ENCODE data around the gene THTPA.

Gene THTPA

GRCh38 chr14:23577710-23578392 lies 21.8 kb downstream of the THTPA start:
- H3K4me3 ChIP-seq (ENCODE audit: low read depth, low read length), result no peak overlapping the region
- DNase-seq (ENCODE audit: low read depth), result no peak
- TF ChIP-seq POLR2A (IDR thresholded peaks at IDR 0.05; ENCODE audit: extremely low read depth, insufficient read length) (no peak), MYC (IDR thresholded peaks at IDR 0.05; ENCODE audit: low read depth, low read length) (no peak), CTCF (IDR thresholded peaks at IDR 0.05; ENCODE audit: low read depth, low read length) (no peak)
- TF ChIP-seq, protein P1, sequence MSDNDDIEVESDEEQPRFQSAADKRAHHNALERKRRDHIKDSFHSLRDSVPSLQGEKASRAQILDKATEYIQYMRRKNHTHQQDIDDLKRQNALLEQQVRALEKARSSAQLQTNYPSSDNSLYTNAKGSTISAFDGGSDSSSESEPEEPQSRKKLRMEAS (IDR thresholded peaks at IDR 0.05; ENCODE audit: low read depth, low read length), result no peak

- no peak for DNase-seq (ENCODE audit: low read depth)
- TF ChIP-seq, protein P1 (IDR thresholded peaks at IDR 0.05; ENCODE audit: low read depth, low read length), result no peak
- TF ChIP-seq MYC (IDR thresholded peaks at IDR 0.05; ENCODE audit: low read depth, low read length) (no peak), CTCF (IDR thresholded peaks at IDR 0.05; ENCODE audit: low read depth, low read length) (no peak), POLR2A (IDR thresholded peaks at IDR 0.05; ENCODE audit: extremely low read depth, insufficient read length) (no peak)
- H3K4me3 ChIP-seq (ENCODE audit: low read depth, low read length), result no peak within 1 kb of the TSS
Measured at GRCh38 chr14:23578560-23579310, 22.7 kb downstream of the THTPA start, which contains the start of gene JPH4. JPH4 (minus strand) TSS chr14:23578790; CDS start chr14:23577453, 1,337 bp downstream.

GRCh38 chr14:23579311-23579630 lies 23.2 kb downstream of the THTPA start:
- TF ChIP-seq POLR2A (IDR thresholded peaks at IDR 0.05; ENCODE audit: extremely low read depth, insufficient read length) (no peak), MYC (IDR thresholded peaks at IDR 0.05; ENCODE audit: low read depth, low read length) (no peak), CTCF (IDR thresholded peaks at IDR 0.05; ENCODE audit: low read depth, low read length) (no peak)
- TF ChIP-seq, protein P1 (IDR thresholded peaks at IDR 0.05; ENCODE audit: low read depth, low read length), result no peak
- DNase-seq (ENCODE audit: low read depth), result no peak
- H3K4me3 ChIP-seq (ENCODE audit: low read depth, low read length), result no peak overlapping the region

DNA sequence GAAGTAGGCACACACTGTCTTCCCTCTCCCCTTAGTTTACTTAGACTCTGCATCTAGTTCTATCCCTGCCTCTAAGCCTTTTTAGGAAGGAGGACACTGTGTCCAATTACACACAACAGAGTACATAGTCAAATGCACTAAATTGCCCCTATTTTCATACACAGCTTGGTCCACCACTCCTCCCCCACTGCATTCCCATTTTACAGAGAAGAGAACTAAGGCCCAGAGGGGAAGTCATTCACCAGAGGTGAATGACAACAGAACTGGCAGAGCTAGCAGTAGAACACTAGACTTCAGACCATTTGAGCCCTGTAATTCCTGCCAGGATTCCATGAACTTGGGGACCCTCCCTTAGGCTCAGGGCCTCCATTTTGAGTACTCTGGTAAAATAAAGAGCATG lies 23.7 kb downstream of the THTPA start:
- DNase-seq (ENCODE audit: low read depth), result no peak
- TF ChIP-seq POLR2A (IDR thresholded peaks at IDR 0.05; ENCODE audit: extremely low read depth, insufficient read length), result no peak
- no peak for TF ChIP-seq MYC (IDR thresholded peaks at IDR 0.05; ENCODE audit: low read depth, low read length)
- TF ChIP-seq CTCF (IDR thresholded peaks at IDR 0.05; ENCODE audit: low read depth, low read length), result no peak
- TF ChIP-seq, protein P1 (IDR thresholded peaks at IDR 0.05; ENCODE audit: low read depth, low read length), result no peak
- no peak overlapping the region for H3K4me3 ChIP-seq (ENCODE audit: low read depth, low read length)

GRCh38 chr14:23580152-23580926 lies 24.3 kb downstream of the THTPA start:
- no peak overlapping the region for H3K4me3 ChIP-seq (ENCODE audit: low read depth, low read length)
- no peak for TF ChIP-seq POLR2A (IDR thresholded peaks at IDR 0.05; ENCODE audit: extremely low read depth, insufficient read length)
- TF ChIP-seq, protein P1 (IDR thresholded peaks at IDR 0.05; ENCODE audit: low read depth, low read length), result no peak
- no peak for TF ChIP-seq MYC (IDR thresholded peaks at IDR 0.05; ENCODE audit: low read depth, low read length)
- TF ChIP-seq CTCF (IDR thresholded peaks at IDR 0.05; ENCODE audit: low read depth, low read length), result no peak
- no peak for DNase-seq (ENCODE audit: low read depth)

Measured in NB4 (cell line).